Spleen (tissue), 13 donors: ENCODE measurements around the gene CCDC172. TPM values are rescaled to one million over a fixed set of nuclear protein-coding genes. Genes with fewer than 3 reads are reported as not detected.

Experiments used
- DNase-seq: peaks from one replicate; pipeline ENCODE4 v3.0.0-alpha.2; 2020
- H3K27ac ChIP-seq, 8 donors: fragments of 200-600 bp; sonication (generic) in 7 of 8; 1 replicate in 4 of 8; 2 replicates in 4 of 8; pipeline versions ENCODE4 v1.5.0 to v1.8.0; 2016 to 2021; ENCODE audit warnings: inconsistent platforms in 4 of 8, mild to moderate bottlenecking in 4 of 8, moderate library complexity in 1 of 8
- H3K27me3 ChIP-seq, 7 donors: fragments of 200-600 bp; sonication (generic) in 6 of 7; replicated peaks in 1 of 7; 1 replicate in 4 of 7; 2 replicates in 3 of 7; pipeline versions ENCODE4 v1.5.0 to v1.8.0; 2016 to 2021; ENCODE audit warnings: inconsistent platforms in 3 of 7, mild to moderate bottlenecking in 1 of 7
- H3K36me3 ChIP-seq, 6 donors: fragments of 200-600 bp; sonication (generic) in 5 of 6; 1 replicate in 4 of 6; 2 replicates in 2 of 6; pipeline versions ENCODE4 v1.5.0 to v1.8.0; 2016 to 2021; ENCODE audit warnings: inconsistent platforms in 2 of 6
- H3K4me1 ChIP-seq, 6 donors: fragments of 200-600 bp; sonication (generic) in 5 of 6; 1 replicate in 3 of 6; 2 replicates in 3 of 6; pipeline versions ENCODE4 v1.5.0 to v1.8.0; 2016 to 2021; ENCODE audit warnings: inconsistent platforms in 3 of 6
- H3K4me3 ChIP-seq, 8 donors: fragments of 200-600 bp; sonication (generic) in 7 of 8; 1 replicate in 4 of 8; 2 replicates in 4 of 8; pipeline versions ENCODE4 v1.5.0 to v1.8.0; 2016 to 2021; ENCODE audit warnings: inconsistent platforms in 4 of 8, mild to moderate bottlenecking in 4 of 8, moderate library complexity in 2 of 8
- H3K9me3 ChIP-seq, 8 donors: fragments of 200-600 bp; sonication (generic) in 7 of 8; 1 replicate in 4 of 8; 2 replicates in 4 of 8; pipeline versions ENCODE4 v1.5.0 to v1.8.0; 2016 to 2021; ENCODE audit warnings: inconsistent platforms in 4 of 8
- CTCF ChIP-seq, 11 experiments: fragments of 200-600 bp in 7 of 11; fragments of 450-650 bp in 4 of 11; sonication (generic) in 4 of 11; IDR thresholded peaks in 8 of 11; conservative IDR thresholded peaks in 3 of 11; 1 replicate in 7 of 11; 2 replicates in 4 of 11; pipeline versions ENCODE4 v1.4.0 to v1.8.0; 2016 to 2021; ENCODE audit warnings: antibody characterized with exemption in 11 of 11, inconsistent platforms in 4 of 11, mild to moderate bottlenecking in 1 of 11
- POLR2A ChIP-seq, 3 donors: fragments of 450-650 bp; IDR thresholded peaks; one replicate each; pipeline ENCODE4 v1.5.1; 2017; ENCODE audit warnings: antibody characterized with exemption in 3 of 3, mild to moderate bottlenecking in 1 of 3
- POLR2AphosphoS5 ChIP-seq, 3 donors: sonication (generic); formaldehyde crosslinking; IDR thresholded peaks; one replicate each; pipeline ENCODE4 v1.5.1; 2017; ENCODE audit warnings: antibody characterized with exemption in 3 of 3
- WGBS, 5 donors: extraction: QIAGEN DNeasy Blood & Tissue Kit in 3 of 5; methylation state at CpG; one replicate each; pipeline versions ENCODE4 v1.1.5 to v1.1.7; 2013 to 2018; 5-methylcytosine and 5-hydroxymethylcytosine counted together
- intact Hi-C: fragments of 100-400 bp; cut with DNase I; formaldehyde crosslinking; loops from one replicate; pipeline ENCODE4 v1.15.0; 2023; ENCODE audit warnings: low total_unique reads
- long read RNA-seq, 2 donors: transcript quantifications; one replicate each; lab custom pipeline, GENCODE V29; 2026
- polyA plus RNA-seq, 3 donors: library from polyadenylated mRNA; stranded (reverse); fragments of 200-250 nt; gene quantifications; one replicate each; pipeline ENCODE4 v1.2.1, GENCODE V29; 2013
- total RNA-seq, 7 donors: library from RNA; depleted of rRNA in 3 of 7; stranded (reverse); fragments of >200 nt in 3 of 7; fragmentation: NEBNext Ultra II Directional in 4 of 7; extraction: Animal tissue kit (Norgen Biotek cat#: 25700) in 4 of 7; gene quantifications; one replicate each; pipeline versions ENCODE4 v1.1.0 to v1.2.1, GENCODE V29; 2016 to 2021
- donor health status: healthy with polysubstance abuse.
- donor health status: DM: no; HTN: no; CAD: no; lungs with moderate emphysema.
- donor health status: DM: no; HTN: no; CAD: no.
- donor health status: Bipolar disorder and iron deficiency.
- donor health status: healthy.
- donor health status: DM: no; HTN: no; CAD: no.
- donor health status: DM: yes; HTN: yes; CAD: no.

Gene CCDC172
- total RNA-seq (not detected), polyA plus RNA-seq (not detected)
- long read RNA-seq, donor 1: 0 reads
- long read RNA-seq, donor 2: 0 reads

- H3K4me1 ChIP-seq: no peaks in the 10 kb centered on the region
- no peaks in the 10 kb centered on the region for H3K27me3 ChIP-seq
- no peaks in the 10 kb centered on the region for H3K36me3 ChIP-seq
- H3K27ac ChIP-seq: no peak within 1 kb of the TSS
- no peaks in the 10 kb centered on the region for H3K9me3 ChIP-seq
- whole genome bisulfite sequencing, 5 donors: 75 to 82% (median 78%) methylated on average over 22 of the region's 22 CpGs
- no peak within 1 kb of the TSS for H3K4me3 ChIP-seq
- DNase-seq: no peak
- TF ChIP-seq POLR2A (IDR thresholded peaks at IDR 0.05) (no peak), POLR2AphosphoS5 (IDR thresholded peaks at IDR 0.05) (no peak), CTCF (IDR thresholded peaks at IDR 0.05 in 8 of 11, conservative IDR thresholded peaks at IDR 0.05 in 3 of 11) (no peak)
- intact Hi-C loops: no loop called here
Observed at GRCh38 chr10:116324227-116324950, at the start of gene CCDC172. Gene CCDC172 (plus strand): TSS chr10:116324448. CDS start chr10:116325012, 564 bp downstream.

- Histone ChIP-seq H3K27ac (no peak overlapping the region), H3K4me1 (peaks cover 2 to 28% (median 20%) of the 10 kb centered on the region in 6 donors), H3K4me3 (no peak overlapping the region), H3K27me3 (peaks cover 0 to 54% (median 35%) of the 10 kb centered on the region in 7 donors), H3K9me3 (no peaks in the 10 kb centered on the region), H3K36me3 (no peaks in the 10 kb centered on the region)
- no peak for TF ChIP-seq CTCF (IDR thresholded peaks at IDR 0.05 in 8 of 11, conservative IDR thresholded peaks at IDR 0.05 in 3 of 11)
- no peak for TF ChIP-seq POLR2AphosphoS5 (IDR thresholded peaks at IDR 0.05)
- no peak for TF ChIP-seq POLR2A (IDR thresholded peaks at IDR 0.05)
- no peak for DNase-seq
- 84 to 90% (median 88%) methylated on average over 3 of the region's 3 CpGs for WGBS, 5 donors
- intact Hi-C loops: no loop called here
Observed at GRCh38 chr10:116276981-116277380, 47.3 kb upstream of the CCDC172 start.

GRCh38 chr10:116278846-116279245 is 45.4 kb upstream of the CCDC172 start:
- no peaks in the 10 kb centered on the region for H3K36me3 ChIP-seq
- H3K27me3 ChIP-seq: peaks cover 0 to 41% (median 16%) of the 10 kb centered on the region in 7 donors
- H3K9me3 ChIP-seq: no peaks in the 10 kb centered on the region
- H3K27ac ChIP-seq: no peak overlapping the region
- intact Hi-C loops: no loop called here
- H3K4me1 ChIP-seq: peaks cover 0 to 9% (median 5%) of the 10 kb centered on the region in 6 donors
- DNase-seq: no peak
- no peak for TF ChIP-seq POLR2A (IDR thresholded peaks at IDR 0.05)
- no peak for TF ChIP-seq CTCF (IDR thresholded peaks at IDR 0.05 in 8 of 11, conservative IDR thresholded peaks at IDR 0.05 in 3 of 11)
- TF ChIP-seq POLR2AphosphoS5 (IDR thresholded peaks at IDR 0.05): no peak
- WGBS, 5 donors: 71 to 83% (median 74%) methylated on average over 6 of the region's 6 CpGs
- H3K4me3 ChIP-seq: no peak overlapping the region

- WGBS, 5 donors: 70 to 72% (median 71%) methylated on average over 3 of the region's 3 CpGs
- intact Hi-C loops: loop anchor here (10.0 kb wide), 2 partner anchors 487 to 577 kb away; no protein-coding TSS in a partner anchor
Observed at GRCh38 chr10:116281775-116282174, 42.5 kb upstream of the CCDC172 start.

More at GRCh38 chr10:116281775-116282174, 42.5 kb upstream of the CCDC172 start:
- peaks cover 0 to 16% (median 0%) of the 10 kb centered on the region in 7 donors for H3K27me3 ChIP-seq
- TF ChIP-seq POLR2AphosphoS5 (IDR thresholded peaks at IDR 0.05): no peak
- no peak for TF ChIP-seq CTCF (IDR thresholded peaks at IDR 0.05 in 8 of 11, conservative IDR thresholded peaks at IDR 0.05 in 3 of 11)
- TF ChIP-seq POLR2A (IDR thresholded peaks at IDR 0.05): no peak
- no peak overlapping the region for H3K4me3 ChIP-seq
- no peaks in the 10 kb centered on the region for H3K9me3 ChIP-seq
- no peak for DNase-seq
- no peak overlapping the region for H3K27ac ChIP-seq
- H3K4me1 ChIP-seq: no peaks in the 10 kb centered on the region
- no peaks in the 10 kb centered on the region for H3K36me3 ChIP-seq
